Retinal pigment epithelial cell (primary cell): ENCODE measurements around the gene PSMC3IP.
"Not testable (repeated sequence)": the region's sequence is repeated elsewhere in the genome, so short reads cannot be mapped to it uniquely, and the experiment has no call there.

Experiments used
- DNase-seq: peaks from one replicate; pipeline ENCODE4 v3.0.0-alpha.2; 2010; ENCODE audit warnings: low read depth
- H3K4me3 ChIP-seq: 2 replicates; pipeline ENCODE4 v1.5.1; 2011; ENCODE audit warnings: mild to moderate bottlenecking, low read length, control low read depth, moderate library complexity
- CTCF ChIP-seq: conservative IDR thresholded peaks from 2 replicates; pipeline ENCODE4 v1.5.1; 2011; ENCODE audit warnings: low read depth, low read length, control low read depth, inconsistent platforms

The PSMC3IP gene

GRCh38 chr17:42555122-42555622 lies 22.4 kb downstream of the PSMC3IP start:
- TF ChIP-seq CTCF: no peak
- DNase-seq: no peak
- peak overlapping the region; percentile 83 for H3K4me3 ChIP-seq

- H3K4me3 ChIP-seq: peak overlapping the region; percentile 83
- TF ChIP-seq CTCF: no peak
- no peak for DNase-seq
Measured at GRCh38 chr17:42554250-42555121, 23.0 kb downstream of the PSMC3IP start.

GRCh38 chr17:42553866-42554249 lies 23.7 kb downstream of the PSMC3IP start:
- peak; percentile 7 for TF ChIP-seq CTCF
- H3K4me3 ChIP-seq: peak overlapping the region; percentile 83
- DNase-seq: no peak

- H3K4me3 ChIP-seq: no peak overlapping the region
- no peak for TF ChIP-seq CTCF
- DNase-seq: no peak
Measured at GRCh38 chr17:42553161-42553818, 24.2 kb downstream of the PSMC3IP start.

GRCh38 chr17:42552736-42553135 lies 24.8 kb downstream of the PSMC3IP start, which contains the start of gene HSD17B1:
Gene HSD17B1, plus strand, starts transcription at chr17:42552923. Its CDS starts 11 bp downstream, at chr17:42552934.
- DNase-seq: not testable (repeated sequence)
- peak within 1 kb of the TSS; percentile 83 for H3K4me3 ChIP-seq

- no peak for DNase-seq
- peak overlapping the region; percentile 41 for H3K4me3 ChIP-seq
- TF ChIP-seq CTCF: no peak
Measured at GRCh38 chr17:42548993-42549755, 28.4 kb downstream of the PSMC3IP start.

- H3K4me3 ChIP-seq: peak overlapping the region; percentile 41
- peak; percentile 68 for TF ChIP-seq CTCF
- no peak for DNase-seq
Measured at GRCh38 chr17:42548070-42548837, 29.3 kb downstream of the PSMC3IP start.
